Stimulated activated CD4-positive, alpha-beta T cell treated with anti-CD3 and anti-CD28 coated beads, Interleukin-2, amount 100 ng/mL, for 4 hours (primary cell): ENCODE data around the gene ECI2.

ENCODE experiments used
- DNase-seq: peaks from one replicate; pipeline ENCODE4 v3.0.0-alpha.2; 2020; ENCODE audit warnings: low read depth

The ECI2 gene, protein sequence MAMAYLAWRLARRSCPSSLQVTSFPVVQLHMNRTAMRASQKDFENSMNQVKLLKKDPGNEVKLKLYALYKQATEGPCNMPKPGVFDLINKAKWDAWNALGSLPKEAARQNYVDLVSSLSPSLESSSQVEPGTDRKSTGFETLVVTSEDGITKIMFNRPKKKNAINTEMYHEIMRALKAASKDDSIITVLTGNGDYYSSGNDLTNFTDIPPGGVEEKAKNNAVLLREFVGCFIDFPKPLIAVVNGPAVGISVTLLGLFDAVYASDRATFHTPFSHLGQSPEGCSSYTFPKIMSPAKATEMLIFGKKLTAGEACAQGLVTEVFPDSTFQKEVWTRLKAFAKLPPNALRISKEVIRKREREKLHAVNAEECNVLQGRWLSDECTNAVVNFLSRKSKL

DNA sequence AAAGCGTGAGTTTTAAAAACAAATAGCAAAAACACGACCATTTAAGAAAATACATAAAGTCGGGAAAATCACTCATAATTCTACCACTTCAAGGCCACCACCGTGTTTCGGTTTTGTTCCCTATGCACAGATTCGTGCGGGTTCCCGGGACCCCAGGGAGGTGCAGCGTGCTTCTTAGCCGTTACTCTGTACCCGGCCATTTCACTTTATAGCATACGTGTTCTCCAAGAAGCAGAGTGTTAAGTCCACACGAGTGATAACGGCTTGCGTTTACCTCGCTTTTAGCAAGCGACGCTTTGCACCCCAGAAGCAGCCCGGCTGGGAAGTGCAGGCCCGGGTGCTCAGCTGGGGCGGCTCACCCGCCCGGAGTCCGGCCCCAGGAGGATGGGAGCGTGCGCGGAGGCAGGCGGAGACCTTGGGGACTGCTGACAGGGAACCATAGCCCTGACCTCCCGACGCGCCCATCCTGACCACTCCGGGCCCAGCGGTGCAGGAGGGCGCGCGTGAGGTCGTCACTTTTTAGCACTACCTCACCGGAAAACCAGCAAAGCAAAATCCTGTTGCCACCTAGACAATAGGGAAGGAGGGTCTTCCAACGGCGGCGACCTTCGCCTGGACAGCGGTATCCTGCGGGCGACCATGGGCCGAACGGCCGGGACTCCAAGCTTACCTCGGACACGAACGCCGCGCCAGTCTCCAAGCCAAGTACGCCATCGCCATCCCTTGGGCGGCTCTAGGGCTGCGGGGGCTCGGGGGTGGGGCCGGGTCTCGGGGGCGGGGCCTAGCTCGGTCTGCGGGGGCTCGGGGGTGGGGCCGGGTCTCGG, at the start of gene ECI2:
Gene ECI2, minus strand, starts transcription at position 735 of the 824 bp plus-strand sequence. Its CDS starts 15 bp downstream, at position 720.
- DNase-seq: peak; percentile 3

DNA sequence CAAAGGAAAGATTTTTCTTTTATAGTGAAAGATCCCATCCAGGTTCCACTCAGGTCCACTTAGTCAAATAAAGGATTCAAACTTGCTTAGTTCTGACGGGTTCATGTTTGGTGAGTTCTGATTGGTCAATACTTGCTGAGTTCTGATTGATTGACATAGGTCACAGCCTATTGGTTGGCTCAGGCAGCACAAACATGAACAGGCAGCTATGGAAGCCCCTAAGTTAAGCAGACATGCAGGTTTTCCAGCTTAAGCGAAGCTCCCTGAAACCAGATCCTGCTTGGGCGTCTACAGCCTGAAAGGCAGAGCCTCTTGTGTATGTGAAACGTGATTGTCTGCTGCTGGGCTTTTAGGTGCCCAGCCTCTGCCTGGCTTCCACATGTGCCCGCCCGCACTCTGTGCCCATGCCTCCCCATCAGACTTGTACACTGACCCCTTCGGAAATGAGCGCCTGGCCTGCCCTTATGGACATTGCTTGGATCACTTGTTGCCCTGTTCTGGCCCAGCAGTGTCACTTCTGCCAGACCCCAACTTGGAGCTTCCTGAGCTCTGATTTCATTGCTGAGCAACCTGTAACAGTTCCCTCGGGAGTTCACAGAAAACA, 45.4 kb upstream of the ECI2 start:
- DNase-seq: no peak

DNA sequence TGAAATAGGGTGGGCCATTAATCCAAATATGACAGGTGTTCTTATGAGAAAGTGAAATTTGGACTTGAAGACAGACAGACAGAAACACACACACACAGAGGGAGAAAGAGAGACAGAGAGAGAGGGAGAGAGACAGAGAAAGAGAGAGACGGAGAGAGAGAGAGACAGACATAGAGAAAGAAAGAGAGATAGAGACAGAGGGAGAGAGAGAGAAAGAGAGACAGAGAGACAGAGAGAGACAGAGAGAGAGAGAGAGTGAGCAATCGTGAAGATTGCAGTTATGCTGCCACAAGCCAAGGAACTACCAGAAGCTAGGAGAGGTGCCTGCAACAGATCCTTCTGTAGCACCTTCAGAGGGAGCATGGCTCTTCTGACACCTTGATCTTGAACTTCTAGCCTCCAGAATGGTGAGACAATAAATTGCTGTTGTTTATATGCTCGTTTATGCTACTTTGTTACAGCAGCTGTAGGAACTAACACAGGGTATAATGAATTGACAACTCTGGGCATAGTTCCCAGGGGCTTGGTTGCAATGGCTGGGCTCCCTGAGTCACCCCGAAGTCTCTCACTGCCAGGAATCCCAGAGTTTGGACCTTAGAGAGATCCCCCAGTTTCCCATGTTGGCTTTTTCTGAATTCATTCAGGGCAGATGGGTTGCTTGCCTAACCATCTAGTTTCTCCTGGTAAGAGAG, 44.7 kb upstream of the ECI2 start:
- no peak for DNase-seq

DNA sequence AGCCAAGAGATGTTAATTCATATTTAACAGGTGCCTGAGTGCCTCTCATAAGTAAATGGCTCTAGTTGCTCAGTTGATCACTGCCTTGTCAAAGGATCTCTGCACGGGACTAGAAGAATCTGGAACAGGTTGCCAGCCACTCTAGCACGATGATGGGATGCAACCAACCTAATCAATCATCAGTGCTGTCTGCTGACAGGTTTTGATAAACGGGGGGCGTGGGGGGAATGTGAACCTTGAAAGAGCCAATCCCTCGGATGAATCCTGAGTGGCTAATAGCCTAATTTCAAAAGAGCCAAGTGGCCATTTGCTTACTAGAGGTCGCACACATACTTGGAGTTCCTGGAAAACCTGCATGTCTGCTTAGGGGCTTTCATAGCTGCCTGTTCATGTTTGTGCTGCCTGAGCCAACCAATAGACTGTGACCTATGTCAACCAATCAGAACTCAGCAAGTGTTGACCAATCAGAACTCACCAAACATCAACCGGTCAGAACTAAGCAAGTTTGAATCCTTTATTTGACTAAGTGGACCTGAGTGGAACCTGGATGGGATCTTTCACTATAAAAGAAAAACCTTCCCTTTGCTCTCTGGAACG, 43.5 kb upstream of the ECI2 start:
- DNase-seq: no peak

DNA sequence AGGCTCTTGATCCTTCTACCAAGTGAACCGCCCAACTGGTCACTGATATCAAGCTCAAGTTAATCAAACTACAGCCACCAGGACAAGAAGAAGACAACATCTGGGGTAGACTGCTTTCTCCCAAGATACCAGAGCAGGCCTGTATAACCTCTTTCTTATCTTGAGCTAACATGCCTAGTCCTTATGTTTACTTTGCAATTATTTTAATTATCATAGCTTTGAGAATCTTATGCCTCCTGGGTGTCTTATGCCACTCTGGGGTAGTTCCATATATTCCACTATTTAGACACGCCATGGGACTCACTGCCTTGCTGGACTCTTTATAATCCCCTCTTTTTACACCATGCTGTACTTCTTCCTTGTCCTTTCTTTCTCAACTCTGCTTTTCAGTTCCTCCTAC, 41.5 kb upstream of the ECI2 start:
- DNase-seq: no peak

DNA sequence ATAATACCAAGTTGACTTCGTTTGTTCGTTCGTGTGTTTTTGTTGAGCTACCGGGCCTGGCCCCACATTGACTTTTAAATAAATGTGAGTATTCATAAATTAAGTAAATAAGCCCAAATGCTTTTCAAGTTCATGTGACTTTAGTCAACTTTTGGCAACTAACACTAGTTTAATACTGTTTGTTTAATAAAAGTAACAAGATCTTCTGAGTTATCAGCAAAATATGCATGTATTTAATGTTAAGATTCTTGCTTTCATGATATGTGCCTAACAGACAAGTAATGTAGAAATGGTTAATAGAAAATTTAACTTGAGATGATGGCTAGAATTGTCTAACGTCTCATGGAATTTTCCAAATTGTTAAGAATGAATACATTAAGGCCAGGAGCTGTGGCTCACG, 38.7 kb upstream of the ECI2 start:
- no peak for DNase-seq

DNA sequence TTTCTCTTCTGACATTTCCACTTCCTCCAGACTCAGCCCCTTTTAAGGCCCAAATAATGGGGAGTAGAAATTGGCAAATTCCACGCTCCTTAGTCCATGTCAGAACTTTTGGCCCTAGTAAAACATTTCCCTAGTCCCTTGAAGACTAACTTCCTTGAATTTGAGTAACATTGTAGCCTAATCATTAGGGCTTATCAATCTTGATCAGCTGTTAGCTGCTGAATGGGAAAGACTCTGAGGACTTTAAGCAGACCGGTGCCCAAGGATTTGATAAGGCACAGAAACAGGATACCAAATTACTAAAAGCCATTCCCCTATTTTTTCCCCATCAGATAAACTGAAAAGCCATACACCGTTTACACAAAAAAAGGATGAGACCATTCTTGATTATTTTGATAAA, 37.0 kb upstream of the ECI2 start:
- no peak for DNase-seq

DNA sequence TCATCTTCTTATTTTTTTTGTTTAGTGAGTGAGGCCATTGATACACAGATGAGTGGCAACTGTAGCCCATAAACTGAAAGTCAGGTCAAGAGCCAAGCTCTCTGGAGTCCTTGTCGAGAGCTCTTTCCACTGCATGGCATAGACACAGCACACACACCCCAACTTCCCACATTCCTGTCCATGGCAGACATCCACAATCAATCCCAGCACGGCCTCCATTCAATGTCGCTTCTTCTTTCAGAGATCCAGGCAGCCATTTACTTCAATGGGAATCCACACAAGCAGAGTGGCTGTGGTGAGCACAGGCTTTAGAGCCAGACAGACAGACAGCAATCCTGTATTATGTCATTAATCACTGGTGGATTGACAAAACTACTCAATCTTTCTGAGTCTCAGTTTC, 34.9 kb upstream of the ECI2 start:
- DNase-seq: no peak

DNA sequence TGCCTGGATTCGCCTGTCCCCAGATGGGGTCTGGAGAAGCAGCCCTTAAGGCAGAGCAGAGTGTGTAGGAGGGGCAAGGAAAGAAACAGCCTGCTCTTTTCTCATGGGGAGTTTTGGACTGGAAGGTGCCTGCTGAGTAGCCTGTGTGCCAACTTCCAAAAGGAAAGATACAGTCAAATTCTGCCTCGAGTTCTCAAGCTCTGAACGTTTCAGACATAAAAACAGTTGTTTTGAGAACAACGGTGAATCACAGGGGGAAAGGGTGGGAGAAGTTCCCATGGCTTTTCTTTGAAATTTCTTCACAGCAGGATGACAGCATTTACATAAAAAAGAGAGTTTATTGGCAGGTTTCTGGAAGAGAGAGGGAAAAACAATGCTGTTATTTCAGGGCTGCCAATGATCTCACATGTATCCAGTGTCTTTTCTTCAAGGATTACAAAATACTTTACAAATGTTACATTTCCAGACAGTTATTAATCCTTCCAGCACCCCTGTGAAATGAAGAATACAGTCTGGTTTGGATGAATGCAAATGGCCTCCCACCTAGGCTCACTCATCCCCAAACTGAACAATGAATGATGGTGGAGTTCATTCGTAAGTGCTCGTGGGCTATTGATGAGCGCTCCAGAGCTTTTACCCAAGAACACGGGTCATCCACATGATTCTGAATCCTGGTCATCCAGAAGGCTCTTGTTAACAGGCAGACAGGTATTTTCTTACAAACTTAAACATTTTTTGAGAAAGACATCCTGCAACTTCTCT, 33.8 kb upstream of the ECI2 start:
- no peak for DNase-seq

DNA sequence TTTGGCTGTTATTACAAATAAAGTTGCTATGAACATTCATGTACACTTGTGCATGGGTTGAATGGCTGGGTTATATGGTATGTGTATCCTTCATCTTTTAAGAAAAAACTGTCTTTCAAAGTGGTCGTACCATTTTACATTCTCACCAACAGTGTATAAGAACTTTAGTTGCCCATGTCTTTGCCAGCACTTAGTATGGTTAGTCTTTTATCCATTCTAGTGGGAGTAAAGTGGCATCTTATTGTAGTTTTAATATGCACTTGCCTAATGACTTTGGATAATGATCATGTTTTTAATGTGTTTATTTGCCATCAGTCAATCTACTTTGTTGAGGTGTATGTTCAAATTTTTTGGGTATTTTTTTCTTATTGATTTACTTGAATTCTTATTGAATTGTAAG, 32.5 kb upstream of the ECI2 start:
- no peak for DNase-seq

DNA sequence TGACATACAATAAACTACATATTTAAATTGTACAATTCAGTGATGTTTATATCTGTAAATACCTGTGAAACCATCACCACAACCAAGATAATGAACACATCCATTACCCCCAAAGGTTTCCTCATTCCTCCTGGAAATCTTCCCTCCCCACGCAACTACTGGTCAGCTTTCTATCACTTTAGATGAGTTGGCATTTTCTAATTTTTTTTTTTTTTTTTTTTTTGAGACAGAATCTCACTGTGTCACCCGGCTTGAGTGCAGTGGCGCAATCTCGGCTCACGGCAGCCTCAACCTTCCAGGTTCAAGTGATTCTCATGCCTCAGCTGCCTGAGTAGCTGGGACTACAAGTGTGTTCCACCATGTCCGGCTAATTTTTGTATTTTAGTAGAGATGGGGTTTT, 31.7 kb upstream of the ECI2 start:
- DNase-seq: no peak

DNA sequence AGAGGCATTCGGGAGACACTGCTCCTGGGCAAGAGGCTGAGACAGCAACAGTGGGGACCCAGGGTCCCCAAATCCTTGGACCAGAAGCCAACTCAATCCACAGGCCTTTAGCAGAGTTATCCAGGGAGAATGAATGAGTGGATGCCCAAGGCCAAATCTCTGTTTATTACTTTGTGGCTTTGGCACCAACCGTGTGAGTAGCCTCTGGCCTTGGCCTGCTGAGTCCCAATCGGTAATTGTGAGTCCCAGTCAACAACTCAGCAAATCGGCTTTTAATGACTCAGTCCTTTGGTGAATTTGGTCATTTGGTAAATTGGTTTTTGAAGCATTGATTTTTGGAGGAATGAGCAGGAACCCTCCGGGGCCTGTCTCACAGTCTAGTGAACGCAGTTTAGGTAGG, 29.1 kb upstream of the ECI2 start:
- no peak for DNase-seq

DNA sequence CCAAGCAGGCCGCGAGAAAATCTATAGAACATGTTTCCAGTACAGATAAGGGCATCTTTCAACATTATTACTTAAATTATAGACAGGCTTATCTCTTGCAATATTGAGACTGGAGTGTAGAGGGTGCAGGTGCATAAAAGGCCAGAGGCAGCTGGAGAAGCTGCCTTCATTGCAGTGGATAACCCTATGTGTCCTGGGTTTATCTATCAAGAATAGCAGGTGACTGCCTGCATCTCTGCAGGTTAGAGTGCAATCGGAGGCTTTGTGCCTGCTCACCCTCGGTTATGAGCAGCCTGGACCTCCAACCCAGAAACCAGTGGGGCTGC, 28.7 kb upstream of the ECI2 start:
- DNase-seq: no peak

DNA sequence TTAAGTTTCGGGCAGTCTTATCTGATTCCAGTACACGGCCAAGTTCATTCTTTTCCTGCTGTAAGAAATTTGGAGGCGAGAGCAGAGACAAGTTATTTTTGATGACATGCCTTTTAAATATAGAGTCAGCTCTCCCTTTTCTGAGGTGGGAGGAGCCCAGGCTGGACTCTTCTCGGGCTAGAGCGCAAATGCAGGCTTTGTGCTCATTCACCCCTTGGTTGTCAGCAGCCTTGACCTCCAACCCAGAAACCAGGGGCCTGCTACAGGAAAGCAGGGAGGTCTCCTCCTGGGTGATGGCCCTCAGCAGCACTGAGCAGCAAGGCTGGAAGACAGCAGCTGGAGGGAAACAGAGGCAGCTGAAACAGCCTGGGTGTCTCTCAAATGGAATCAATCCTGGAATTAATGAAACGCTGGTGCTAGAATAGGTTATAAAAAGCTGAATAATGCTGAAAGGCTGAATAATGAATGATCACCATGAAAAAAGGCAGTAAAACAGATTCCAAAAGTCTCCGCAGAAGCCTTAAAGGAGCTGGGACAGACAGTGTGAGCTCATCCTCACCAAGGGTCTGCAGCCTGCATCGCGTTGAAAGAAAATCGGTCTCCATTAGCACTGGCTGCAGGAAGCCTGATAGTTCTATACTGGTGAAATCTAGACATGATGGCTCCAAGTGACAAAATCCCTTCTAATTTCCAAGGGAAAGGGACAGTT, 28.2 kb upstream of the ECI2 start:
- DNase-seq: no peak

DNA sequence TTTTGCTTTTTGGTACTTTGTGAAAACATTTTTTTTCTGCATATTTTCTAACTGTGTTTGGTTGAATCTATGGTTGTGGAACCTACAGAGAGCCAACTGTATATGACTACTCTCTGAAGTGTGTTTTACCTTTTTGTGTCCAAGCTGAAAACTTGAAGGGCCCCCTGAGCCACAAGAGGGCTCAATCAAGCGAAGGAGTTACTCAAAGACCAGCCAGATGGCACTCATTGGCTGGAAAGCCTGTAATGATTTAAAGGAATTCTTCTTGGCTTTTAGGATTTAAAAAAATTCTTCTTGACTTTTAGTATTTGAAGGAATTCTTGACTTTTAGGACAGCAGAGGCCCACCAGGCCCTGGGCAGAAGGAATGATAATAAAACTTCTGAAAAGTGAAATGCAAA, 27.0 kb upstream of the ECI2 start:
- no peak for DNase-seq

DNA sequence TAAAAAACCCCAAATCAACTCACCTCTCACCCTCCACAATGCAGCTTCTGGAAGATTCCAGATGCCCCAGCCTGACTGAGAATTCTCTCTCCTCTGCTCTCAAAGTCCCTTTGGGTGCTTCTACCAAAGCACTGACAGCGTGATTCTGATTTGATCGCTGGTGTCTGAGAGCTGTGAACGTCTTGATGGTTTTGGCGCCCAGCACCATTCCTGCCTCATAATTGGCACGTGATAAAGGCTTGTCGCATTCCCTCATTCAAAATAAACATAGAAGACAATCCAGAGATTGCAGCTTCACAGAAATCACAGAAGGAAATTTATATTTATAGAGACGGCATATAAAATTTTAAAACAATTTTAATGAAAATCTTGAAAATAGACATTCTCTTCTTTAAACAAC, 24.1 kb upstream of the ECI2 start:
- DNase-seq: no peak

DNA sequence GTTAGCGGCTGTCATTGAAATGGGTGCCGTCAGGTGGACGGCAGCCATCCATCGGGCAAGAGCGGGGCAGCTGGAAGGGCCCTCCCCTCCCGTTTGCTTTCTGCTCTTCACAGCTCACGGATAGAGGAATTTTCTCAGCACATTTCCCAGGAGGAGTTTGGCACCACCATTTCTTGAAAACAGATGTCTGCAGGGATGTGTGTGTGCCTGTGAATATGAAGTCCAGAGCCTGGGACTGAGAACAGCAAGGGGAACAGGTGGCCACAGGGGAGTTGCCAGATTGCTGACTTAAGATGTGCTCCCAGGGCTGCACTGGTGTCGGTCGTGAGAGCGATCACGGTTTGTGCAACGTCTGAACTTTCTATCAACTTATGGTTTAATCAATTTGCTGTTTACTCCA, 22.1 kb upstream of the ECI2 start:
- DNase-seq: no peak

DNA sequence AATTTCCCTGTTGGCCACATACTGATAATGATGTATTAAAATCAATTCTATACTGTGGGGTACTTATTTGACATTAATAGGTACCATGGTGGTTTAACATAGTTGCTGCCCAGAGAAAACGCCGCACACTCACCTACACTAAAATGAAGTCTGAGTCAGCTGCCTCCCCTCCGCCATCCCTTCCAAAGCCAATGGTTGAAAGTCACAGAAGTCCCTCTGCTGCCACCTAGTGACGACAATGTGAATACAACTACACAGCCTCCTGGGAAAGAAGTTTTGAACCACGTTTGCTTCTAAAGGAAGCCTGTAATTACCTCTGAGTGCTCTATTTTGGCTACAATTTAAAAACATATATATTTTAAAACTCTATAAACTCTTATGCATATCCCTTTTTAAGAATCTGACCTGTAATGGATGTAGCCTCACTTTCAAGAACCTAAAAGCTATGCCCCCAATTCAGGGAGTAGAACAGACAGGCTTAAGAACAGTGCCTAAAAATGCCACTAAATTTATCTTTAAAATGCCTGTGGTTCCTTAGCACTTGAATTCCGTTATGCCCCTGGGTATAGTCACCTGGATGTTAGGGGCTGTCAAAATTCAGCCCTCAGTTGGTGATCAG, 20.6 kb upstream of the ECI2 start:
- DNase-seq: peak; percentile 76

DNA sequence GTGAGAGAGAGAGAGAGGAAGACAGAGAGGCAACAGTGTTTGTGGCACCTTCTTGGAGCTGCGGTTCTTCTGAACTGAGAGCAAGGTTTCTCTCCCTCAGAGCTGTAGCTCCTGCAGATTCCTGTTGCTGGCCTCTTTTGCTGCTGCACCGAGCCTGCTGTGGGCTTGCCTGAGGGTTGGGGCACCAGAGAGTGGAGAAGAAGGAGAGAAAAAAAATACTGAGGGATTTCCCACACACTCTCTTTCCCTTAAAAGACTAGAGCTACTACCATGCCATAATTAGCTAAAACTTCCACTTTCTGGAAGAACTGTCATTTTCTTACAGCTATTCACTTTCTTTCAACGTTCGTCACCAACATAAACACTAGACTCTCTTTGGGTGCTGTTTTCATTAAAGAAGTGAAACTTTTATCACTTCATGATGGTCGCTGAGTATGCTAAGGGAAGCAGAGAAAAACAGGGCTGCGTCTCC, 18.2 kb upstream of the ECI2 start:
- no peak for DNase-seq

DNA sequence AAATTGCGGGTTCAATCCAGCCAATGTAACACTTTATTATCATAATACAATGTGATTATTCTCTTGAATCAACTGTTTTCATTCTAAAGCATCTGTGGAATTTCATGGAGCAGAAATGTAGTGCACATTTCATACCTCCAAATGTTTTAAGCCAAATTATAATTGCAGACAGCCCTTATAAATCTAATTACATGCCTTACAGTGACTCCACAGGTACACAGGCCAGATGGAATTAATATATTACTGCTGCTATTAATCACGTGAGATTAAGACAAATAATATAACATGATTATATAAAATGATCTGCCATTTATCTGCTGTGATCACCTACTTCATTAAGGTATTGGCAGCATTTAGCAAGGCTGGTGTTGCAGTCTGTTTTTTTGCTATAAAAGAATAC, 9.7 kb upstream of the ECI2 start:
- no peak for DNase-seq
